Osteocyte (in vitro differentiated cells): ENCODE data around the gene DHX34. TPM values are rescaled to one million over a fixed set of nuclear protein-coding genes. Genes with fewer than 3 reads are reported as not detected.

Experiments used
- DNase-seq: peaks from one replicate; pipeline ENCODE4 v3.0.0; 2021; ENCODE audit warnings: mixed read lengths; ENCODE audit not compliant: unreplicated experiment; ENCODE audit errors: extremely low spot score
- H3K27ac Mint-ChIP-seq: one replicate; pipeline ENCODE4 v1.8.0; 2021; ENCODE audit warnings: mild to moderate bottlenecking, mixed read lengths; ENCODE audit not compliant: unreplicated experiment
- H3K27me3 Mint-ChIP-seq: one replicate; pipeline ENCODE4 v1.8.0; 2021; ENCODE audit warnings: mixed read lengths; ENCODE audit not compliant: unreplicated experiment
- H3K36me3 Mint-ChIP-seq: one replicate; pipeline ENCODE4 v1.8.0; 2021; ENCODE audit warnings: mixed read lengths; ENCODE audit not compliant: unreplicated experiment
- H3K4me1 Mint-ChIP-seq: one replicate; pipeline ENCODE4 v1.8.0; 2021; ENCODE audit warnings: mixed read lengths; ENCODE audit not compliant: unreplicated experiment
- H3K4me3 Mint-ChIP-seq: one replicate; pipeline ENCODE4 v1.8.0; 2021; ENCODE audit warnings: mild to moderate bottlenecking, moderate library complexity, mixed read lengths; ENCODE audit not compliant: unreplicated experiment
- H3K9me3 Mint-ChIP-seq: one replicate; pipeline ENCODE4 v1.8.0; 2021; ENCODE audit warnings: mixed read lengths; ENCODE audit not compliant: unreplicated experiment
- total RNA-seq: library from RNA; stranded (reverse); gene quantifications from 2 replicates; pipeline ENCODE4 v1.2.1, GENCODE V29; 2021
- TF ChIP-seq, protein P1 (sequence below): fragments of 200-600 bp; sonication (generic); IDR thresholded peaks from 2 replicates; pipeline ENCODE4 v1.5.0; 2021; ENCODE audit warnings: antibody characterized with exemption, mild to moderate bottlenecking, moderate library complexity

Gene DHX34
- total RNA-seq, 1 donor from 2014 or later, result 17.5 TPM

DNA sequence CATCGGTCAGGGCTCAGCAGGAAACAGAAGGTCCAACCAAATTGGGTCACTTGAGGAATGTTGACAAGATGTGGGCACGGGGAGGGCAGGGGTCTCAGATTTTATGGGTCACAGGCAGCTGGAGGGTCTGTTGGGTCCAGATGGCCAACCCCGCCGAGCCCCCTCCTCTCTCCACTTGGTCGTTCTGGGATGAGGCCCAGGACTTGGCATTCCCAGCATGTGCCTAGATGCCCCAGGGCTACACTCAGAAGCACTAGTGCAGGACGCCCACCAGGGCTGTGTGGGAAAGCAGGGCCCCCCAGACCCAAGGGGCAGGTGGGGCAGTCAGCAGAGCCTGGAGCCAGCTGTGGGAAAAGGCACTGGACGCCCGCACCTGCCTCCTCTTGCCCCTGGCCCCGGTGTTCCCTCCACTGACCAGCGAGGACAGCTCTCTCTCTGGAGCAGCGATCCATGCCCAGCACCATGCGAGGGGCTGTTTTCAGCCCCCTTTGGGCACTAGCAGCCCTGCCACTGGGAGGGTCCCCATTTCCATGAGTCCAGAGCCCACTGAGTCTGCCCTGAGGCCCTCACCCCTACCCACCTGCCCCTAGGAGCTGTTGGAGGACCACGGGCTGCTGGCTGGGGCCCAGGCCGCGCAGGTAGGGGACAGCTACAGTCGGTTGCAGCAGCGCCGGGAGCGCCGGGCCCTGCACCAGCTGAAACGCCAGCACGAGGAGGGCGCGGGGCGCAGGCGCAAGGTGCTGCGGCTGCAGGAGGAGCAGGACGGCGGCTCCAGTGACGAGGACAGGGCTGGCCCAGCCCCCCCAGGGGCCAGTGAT lies 26.0 kb downstream of the DHX34 start:
- no peaks in the 10 kb centered on the region for H3K27me3 Mint-ChIP-seq
- DNase-seq, result no peak

DNA sequence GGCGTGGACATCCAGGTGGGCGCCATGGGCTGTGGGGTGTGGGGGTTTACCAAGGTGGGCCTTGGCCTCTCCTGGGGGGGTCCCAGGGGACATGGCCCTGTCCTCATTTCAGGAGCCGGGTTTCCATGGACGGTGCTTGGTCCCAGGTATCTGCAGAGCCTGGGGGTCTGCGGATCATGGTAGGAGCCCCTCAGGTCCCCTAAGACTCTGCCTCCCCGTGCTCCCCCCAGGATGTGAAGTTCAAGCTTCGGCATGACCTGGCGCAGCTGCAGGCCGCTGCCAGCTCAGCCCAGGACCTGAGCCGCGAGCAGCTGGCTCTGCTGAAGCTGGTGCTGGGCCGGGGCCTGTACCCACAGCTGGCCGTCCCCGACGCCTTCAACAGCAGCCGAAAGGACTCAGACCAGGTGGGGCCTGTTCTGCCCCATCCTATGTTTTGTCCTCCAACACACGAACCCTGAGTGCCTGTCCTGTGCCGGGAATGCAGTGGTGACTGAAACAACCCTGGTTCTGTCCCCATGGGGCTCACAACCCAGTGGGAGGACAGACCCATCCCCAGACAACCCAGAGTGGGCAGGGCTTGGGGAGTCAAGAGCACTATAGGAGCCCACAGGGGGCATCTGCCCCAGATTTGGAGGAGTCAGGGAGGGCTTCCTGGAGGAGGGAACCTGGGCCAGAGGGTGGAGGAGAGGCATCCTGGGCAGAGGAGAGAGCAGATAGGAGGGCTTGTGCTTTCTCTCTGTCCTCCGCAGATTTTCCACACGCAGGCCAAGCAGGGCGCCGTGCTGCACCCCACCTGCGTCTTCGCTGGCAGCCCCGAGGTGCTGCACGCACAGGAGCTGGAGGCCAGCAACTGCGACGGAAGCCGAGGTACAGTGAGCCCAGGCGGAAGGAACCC lies 26.8 kb downstream of the DHX34 start:
- Mint-ChIP-seq H3K4me3 (no peak overlapping the region), H3K36me3 (peaks cover 19% of the 10 kb centered on the region), H3K27ac (no peak overlapping the region), H3K9me3 (no peaks in the 10 kb centered on the region), H3K27me3 (no peaks in the 10 kb centered on the region), H3K4me1 (peaks cover 1% of the 10 kb centered on the region)
- TF ChIP-seq, protein P1, sequence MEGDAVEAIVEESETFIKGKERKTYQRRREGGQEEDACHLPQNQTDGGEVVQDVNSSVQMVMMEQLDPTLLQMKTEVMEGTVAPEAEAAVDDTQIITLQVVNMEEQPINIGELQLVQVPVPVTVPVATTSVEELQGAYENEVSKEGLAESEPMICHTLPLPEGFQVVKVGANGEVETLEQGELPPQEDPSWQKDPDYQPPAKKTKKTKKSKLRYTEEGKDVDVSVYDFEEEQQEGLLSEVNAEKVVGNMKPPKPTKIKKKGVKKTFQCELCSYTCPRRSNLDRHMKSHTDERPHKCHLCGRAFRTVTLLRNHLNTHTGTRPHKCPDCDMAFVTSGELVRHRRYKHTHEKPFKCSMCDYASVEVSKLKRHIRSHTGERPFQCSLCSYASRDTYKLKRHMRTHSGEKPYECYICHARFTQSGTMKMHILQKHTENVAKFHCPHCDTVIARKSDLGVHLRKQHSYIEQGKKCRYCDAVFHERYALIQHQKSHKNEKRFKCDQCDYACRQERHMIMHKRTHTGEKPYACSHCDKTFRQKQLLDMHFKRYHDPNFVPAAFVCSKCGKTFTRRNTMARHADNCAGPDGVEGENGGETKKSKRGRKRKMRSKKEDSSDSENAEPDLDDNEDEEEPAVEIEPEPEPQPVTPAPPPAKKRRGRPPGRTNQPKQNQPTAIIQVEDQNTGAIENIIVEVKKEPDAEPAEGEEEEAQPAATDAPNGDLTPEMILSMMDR, result no peak
- no peak for DNase-seq

More for the DNA sequence above, 26.0 kb downstream of the DHX34 start:
- peaks cover 18% of the 10 kb centered on the region for H3K36me3 Mint-ChIP-seq
- H3K4me1 Mint-ChIP-seq, result peaks cover 5% of the 10 kb centered on the region
- no peaks in the 10 kb centered on the region for H3K9me3 Mint-ChIP-seq
- TF ChIP-seq, protein P1, result no peak
- H3K27ac Mint-ChIP-seq, result no peak overlapping the region
- no peak overlapping the region for H3K4me3 Mint-ChIP-seq

DNA sequence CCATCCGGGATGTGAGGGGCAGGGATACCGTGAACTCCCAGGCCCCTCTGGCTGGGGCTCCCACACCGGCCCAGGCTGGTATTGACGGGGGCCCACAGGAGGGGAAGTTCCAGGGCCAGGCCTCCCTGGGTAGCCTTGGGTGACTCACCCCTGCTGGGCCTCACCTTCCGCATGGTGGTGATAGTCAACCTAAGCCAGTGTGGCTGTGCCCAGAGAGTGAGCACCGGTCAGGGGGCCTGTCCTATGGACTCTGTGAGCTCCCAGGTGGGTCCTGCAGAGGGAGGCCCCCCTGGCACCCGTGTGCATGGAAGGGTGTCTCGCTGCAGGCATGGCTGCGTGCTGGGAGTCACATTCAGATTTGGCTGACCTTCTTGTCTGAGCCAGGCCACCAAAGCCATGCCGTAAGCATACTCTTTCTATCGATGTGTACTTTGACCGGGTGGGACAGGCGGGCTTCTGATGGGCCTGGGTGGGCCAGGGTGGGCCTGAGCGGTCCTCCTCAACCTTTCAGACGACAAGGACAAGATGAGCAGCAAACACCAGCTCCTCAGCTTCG lies 27.6 kb downstream of the DHX34 start:
- Mint-ChIP-seq H3K27me3 (no peaks in the 10 kb centered on the region), H3K27ac (no peak overlapping the region), H3K4me3 (no peak overlapping the region), H3K4me1 (peaks cover 1% of the 10 kb centered on the region), H3K36me3 (peaks cover 24% of the 10 kb centered on the region), H3K9me3 (no peaks in the 10 kb centered on the region)
- DNase-seq, result no peak
- TF ChIP-seq, protein P1, result no peak

DNA sequence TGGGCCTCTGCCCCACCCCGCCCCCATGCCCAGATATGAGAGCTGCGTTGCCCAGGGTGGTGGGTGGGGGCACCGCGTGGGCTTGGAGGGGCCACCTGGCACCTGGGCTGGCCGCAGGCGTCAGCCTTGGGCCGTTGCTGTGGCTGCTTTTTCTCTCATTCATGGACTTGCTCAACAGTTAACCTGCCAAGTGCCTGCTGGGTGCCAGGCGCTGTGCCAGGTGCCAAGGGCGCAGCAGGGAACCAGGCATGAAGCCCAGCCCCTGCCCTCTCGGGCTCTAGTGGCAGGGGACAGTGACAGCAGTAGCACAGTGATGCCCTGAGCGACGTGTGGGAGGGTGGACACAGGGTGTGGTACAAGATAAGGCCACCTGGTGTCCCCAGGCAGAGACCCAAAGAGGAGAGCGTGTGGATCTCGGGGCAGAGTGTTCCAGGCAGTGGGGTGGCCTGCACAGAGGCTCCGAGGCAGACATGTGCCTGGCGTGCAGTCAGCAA lies 28.1 kb downstream of the DHX34 start:
- no peak overlapping the region for H3K4me3 Mint-ChIP-seq
- no peaks in the 10 kb centered on the region for H3K27me3 Mint-ChIP-seq
- no peak overlapping the region for H3K27ac Mint-ChIP-seq
- H3K4me1 Mint-ChIP-seq, result no peaks in the 10 kb centered on the region
- no peak for DNase-seq
- TF ChIP-seq, protein P1, result no peak
- no peaks in the 10 kb centered on the region for H3K9me3 Mint-ChIP-seq
- H3K36me3 Mint-ChIP-seq, result peaks cover 27% of the 10 kb centered on the region
